Erythroblast (primary cell): ENCODE results near the gene GRWD1.

Experiments used
- DNase-seq, 2 experiments: peaks; one replicate each; lab custom pipeline; 2025; lab: John Stamatoyannopoulos, UW
- GATA1 ChIP-seq: IDR thresholded peaks from 2 replicates; pipeline ENCODE4 v1.6.1; 2011; ENCODE audit warnings: low read depth, mild to moderate bottlenecking, control low read depth, low read length, moderate library complexity
- POLR2A ChIP-seq: IDR thresholded peaks from 2 replicates; pipeline ENCODE4 v1.6.1; 2011; ENCODE audit warnings: mild to moderate bottlenecking, low read length

The GRWD1 gene

GRCh38 chr19:48497728-48498594 lies 52.2 kb downstream of the GRWD1 start:
- DNase-seq, result no peak
- no peak for TF ChIP-seq POLR2A
- no peak for TF ChIP-seq GATA1

GRCh38 chr19:48498595-48499311 lies 53.0 kb downstream of the GRWD1 start:
- no peak for DNase-seq
- TF ChIP-seq GATA1 (no peak), POLR2A (no peak)

GRCh38 chr19:48499316-48500090 lies 53.7 kb downstream of the GRWD1 start:
- no peak for DNase-seq
- TF ChIP-seq POLR2A (no peak), GATA1 (no peak)

GRCh38 chr19:48500830-48501493 lies 55.2 kb downstream of the GRWD1 start:
- no peak for DNase-seq
- TF ChIP-seq POLR2A (no peak), GATA1 (no peak)

- DNase-seq, result no peak
- TF ChIP-seq POLR2A (no peak), GATA1 (no peak)
These were observed 55.9 kb downstream of the GRWD1 start for GRCh38 chr19:48501494-48502349.

GRCh38 chr19:48502350-48503018 lies 56.7 kb downstream of the GRWD1 start:
- no peak for DNase-seq
- no peak for TF ChIP-seq POLR2A
- TF ChIP-seq GATA1, result no peak

GRCh38 chr19:48506138-48506733 lies 60.5 kb downstream of the GRWD1 start:
- DNase-seq, result peak in 1 of 2 experiments; percentile 70
- TF ChIP-seq POLR2A (no peak), GATA1 (no peak)
